GM10266 (cell line): Measurements from ENCODE around the gene EML5.

ENCODE experiments used
- DNase-seq: peaks from one replicate; pipeline ENCODE4 v3.0.0; 2012; ENCODE audit errors: extremely low spot score
- CTCF ChIP-seq: IDR thresholded peaks from 2 replicates; pipeline ENCODE4 v1.5.1; 2012; ENCODE audit warnings: mild to moderate bottlenecking, low read depth; ENCODE audit not compliant: control insufficient read depth, insufficient read depth; ENCODE audit errors: missing control alignments

EML5 gene

GRCh38 chr14:88688386-88688785 is 104.4 kb downstream of the EML5 start:
- TF ChIP-seq CTCF: no peak
- DNase-seq: no peak

- no peak for TF ChIP-seq CTCF
- no peak for DNase-seq
Measured at GRCh38 chr14:88683119-88683518, 109.6 kb downstream of the EML5 start.

- TF ChIP-seq CTCF: no peak
- no peak for DNase-seq
Measured at GRCh38 chr14:88682495-88683114, 110.1 kb downstream of the EML5 start.

GRCh38 chr14:88681755-88682494 is 110.8 kb downstream of the EML5 start:
- no peak for DNase-seq
- TF ChIP-seq CTCF: no peak

- no peak for DNase-seq
Measured at GRCh38 chr14:88669346-88669745, 123.4 kb downstream of the EML5 start.

GRCh38 chr14:88668448-88669116 is 124.2 kb downstream of the EML5 start:
- peak; percentile 47 for DNase-seq
- TF ChIP-seq CTCF: no peak

More at GRCh38 chr14:88669346-88669745, 123.4 kb downstream of the EML5 start:
- TF ChIP-seq CTCF: no peak
